Measurements from ENCODE around the gene CLEC17A.
"Not testable (repeated sequence)": the region's sequence is repeated elsewhere in the genome, so short reads cannot be mapped to it uniquely, and the experiment has no call there.

Gene CLEC17A, protein sequence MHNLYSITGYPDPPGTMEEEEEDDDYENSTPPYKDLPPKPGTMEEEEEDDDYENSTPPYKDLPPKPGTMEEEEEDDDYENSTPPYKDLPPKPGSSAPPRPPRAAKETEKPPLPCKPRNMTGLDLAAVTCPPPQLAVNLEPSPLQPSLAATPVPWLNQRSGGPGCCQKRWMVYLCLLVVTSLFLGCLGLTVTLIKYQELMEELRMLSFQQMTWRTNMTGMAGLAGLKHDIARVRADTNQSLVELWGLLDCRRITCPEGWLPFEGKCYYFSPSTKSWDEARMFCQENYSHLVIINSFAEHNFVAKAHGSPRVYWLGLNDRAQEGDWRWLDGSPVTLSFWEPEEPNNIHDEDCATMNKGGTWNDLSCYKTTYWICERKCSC

DNA sequence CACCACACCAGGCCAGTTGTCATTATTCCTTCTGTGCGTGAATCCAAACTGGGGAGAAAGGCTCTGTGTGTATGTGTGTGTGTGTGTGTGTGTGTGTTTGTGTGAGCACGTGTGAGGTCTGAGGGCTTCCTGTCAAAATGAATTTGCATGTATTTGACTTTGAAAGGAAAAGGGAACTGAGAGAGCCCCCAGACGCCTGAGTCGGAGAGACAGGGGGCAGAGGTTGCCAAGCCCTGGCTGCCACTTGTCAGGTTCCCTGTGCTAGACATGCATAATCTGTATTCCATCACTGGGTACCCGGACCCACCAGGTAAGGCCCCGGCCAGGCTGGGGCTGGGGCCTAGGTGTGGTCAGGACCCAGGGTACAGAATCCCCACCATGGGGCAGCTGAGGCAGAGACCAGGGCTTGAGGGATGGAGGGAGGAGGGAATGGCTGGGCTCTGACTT, at the start of gene CLEC17A:
CLEC17A (plus strand) TSS at position 191 of the 447 bp plus-strand sequence; CDS start at position 268, 77 bp downstream.
- no peak for DNase-seq (ENCODE audit: extremely low read depth, low read depth)
- H3K4me3 ChIP-seq (replicated peaks; ENCODE audit: low read depth, low read length), result no peak within 1 kb of the TSS
- TF ChIP-seq CTCF (IDR thresholded peaks at IDR 0.05; ENCODE audit: low read depth, low read length, missing control alignments), result no peak

GRCh38 chr19:14533450-14533849, 49.4 kb upstream of the CLEC17A start:
- no peak overlapping the region for H3K4me3 ChIP-seq (replicated peaks; ENCODE audit: low read depth, low read length)
- no peak for TF ChIP-seq CTCF (IDR thresholded peaks at IDR 0.05; ENCODE audit: low read depth, low read length, missing control alignments)
- no peak for DNase-seq (ENCODE audit: extremely low read depth, low read depth)

GRCh38 chr19:14536926-14537692, 45.8 kb upstream of the CLEC17A start:
- H3K4me3 ChIP-seq (replicated peaks; ENCODE audit: low read depth, low read length), result no peak overlapping the region
- no peak for TF ChIP-seq CTCF (IDR thresholded peaks at IDR 0.05; ENCODE audit: low read depth, low read length, missing control alignments)

GRCh38 chr19:14540741-14541525, 42.0 kb upstream of the CLEC17A start:
- H3K4me3 ChIP-seq (replicated peaks; ENCODE audit: low read depth, low read length), result no peak overlapping the region
- TF ChIP-seq CTCF (IDR thresholded peaks at IDR 0.05; ENCODE audit: low read depth, low read length, missing control alignments), result no peak
- DNase-seq (ENCODE audit: extremely low read depth, low read depth), result no peak

More at GRCh38 chr19:14536926-14537692, 45.8 kb upstream of the CLEC17A start:
- no peak for DNase-seq (ENCODE audit: extremely low read depth, low read depth)

GRCh38 chr19:14541979-14542378, 40.9 kb upstream of the CLEC17A start:
- not testable (repeated sequence) for H3K4me3 ChIP-seq (replicated peaks; ENCODE audit: low read depth, low read length); DNase-seq (ENCODE audit: extremely low read depth, low read depth)

DNA sequence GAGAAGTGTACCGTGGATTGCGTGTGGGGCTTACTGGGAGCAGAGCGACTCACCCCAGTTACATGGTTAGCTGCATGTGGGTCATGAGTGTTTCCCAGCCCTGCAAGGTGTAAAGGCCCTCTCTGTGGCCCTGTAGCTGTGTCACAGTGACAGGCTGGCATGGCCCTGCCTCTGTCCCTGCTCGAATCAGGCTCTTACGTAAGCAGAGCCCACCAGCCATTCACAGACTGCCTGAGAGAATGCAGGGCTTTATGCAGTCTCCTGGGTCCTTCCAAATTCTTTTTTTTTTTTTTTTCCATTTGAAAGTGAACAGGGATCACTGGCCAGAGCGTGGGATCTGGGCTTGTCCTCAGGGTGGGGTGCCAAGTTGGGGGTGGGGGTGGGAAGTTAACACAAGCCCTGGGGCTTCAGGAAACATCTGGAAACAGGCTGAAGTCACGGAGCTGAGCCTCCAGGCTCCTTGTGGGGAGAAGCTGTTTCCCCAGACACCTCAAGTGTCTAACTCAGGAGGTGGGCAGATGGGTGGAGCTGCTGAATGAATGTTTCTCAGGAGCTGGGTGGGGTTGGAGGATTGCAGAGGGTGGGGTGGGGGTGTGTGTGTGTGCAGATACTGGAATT, 40.1 kb upstream of the CLEC17A start:
- DNase-seq (ENCODE audit: extremely low read depth, low read depth), result no peak
- TF ChIP-seq CTCF (IDR thresholded peaks at IDR 0.05; ENCODE audit: low read depth, low read length, missing control alignments), result no peak
- no peak overlapping the region for H3K4me3 ChIP-seq (replicated peaks; ENCODE audit: low read depth, low read length)

Measured in HFF-Myc (cell line).